ENCODE measurements around the gene CX3CR1.

Gene CX3CR1

DNA sequence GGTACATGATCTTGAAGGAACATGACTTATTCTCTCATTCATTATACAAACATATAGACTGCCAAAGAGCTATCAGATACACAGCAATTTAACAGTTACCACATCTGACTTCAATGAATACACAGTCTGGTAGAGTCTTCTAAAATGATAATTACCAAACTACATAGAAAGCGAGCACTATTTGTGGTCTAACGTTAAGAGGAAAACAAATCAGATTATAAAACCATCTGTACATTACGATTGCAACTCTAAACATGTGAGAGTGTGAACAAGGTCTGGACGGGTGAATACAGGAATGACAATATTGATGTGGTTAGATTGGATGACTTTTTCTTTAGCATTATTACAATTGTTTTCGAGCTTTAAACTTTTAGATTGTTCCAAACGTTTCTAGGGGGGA, 16.3 kb downstream of the CX3CR1 start:
- Histone ChIP-seq H3K27me3 (ENCODE audit: insufficient read depth, low read length) (no peaks in the 10 kb centered on the region), H3K36me3 (ENCODE audit: insufficient read depth, low read length) (no peaks in the 10 kb centered on the region), H3K27ac (ENCODE audit: low read depth, low read length) (no peak overlapping the region), H3K4me1 (ENCODE audit: insufficient read depth, low read length) (no peaks in the 10 kb centered on the region), H3K9ac (ENCODE audit: low read depth, low read length) (no peak overlapping the region), H3K4me3 (ENCODE audit: low read length) (no peak overlapping the region), H3K9me3 (ENCODE audit: insufficient read depth, low read depth, low read length) (no peaks in the 10 kb centered on the region)
- WGBS: 89% methylated on average over 6 of the region's 6 CpGs

DNA sequence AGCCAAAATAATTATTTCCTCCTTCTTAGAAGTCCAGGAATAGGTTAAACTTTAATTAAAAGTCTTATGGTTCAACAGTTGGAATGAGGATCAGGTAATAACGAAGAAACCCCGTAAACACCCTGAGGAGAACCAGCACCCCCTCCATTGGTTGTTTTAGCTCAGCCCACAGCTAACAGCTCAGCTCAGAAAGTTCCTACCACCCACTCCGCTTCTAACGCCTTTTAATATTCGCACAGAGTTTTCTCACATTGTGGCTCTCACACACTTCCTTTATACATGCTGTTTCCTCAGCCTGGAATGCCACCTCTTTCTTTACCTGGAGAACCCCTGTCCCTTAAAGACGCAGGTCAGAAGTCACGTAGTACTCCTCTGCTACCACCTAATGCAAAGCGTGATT, 17.0 kb downstream of the CX3CR1 start:
- no peak overlapping the region for H3K4me3 ChIP-seq (ENCODE audit: low read length)
- no peaks in the 10 kb centered on the region for H3K27me3 ChIP-seq (ENCODE audit: insufficient read depth, low read length)
- no peaks in the 10 kb centered on the region for H3K4me1 ChIP-seq (ENCODE audit: insufficient read depth, low read length)
- no peak overlapping the region for H3K9ac ChIP-seq (ENCODE audit: low read depth, low read length)
- no peaks in the 10 kb centered on the region for H3K9me3 ChIP-seq (ENCODE audit: insufficient read depth, low read depth, low read length)
- H3K36me3 ChIP-seq (ENCODE audit: insufficient read depth, low read length): no peaks in the 10 kb centered on the region
- no peak overlapping the region for H3K27ac ChIP-seq (ENCODE audit: low read depth, low read length)
- WGBS: 74% methylated on average over 8 of the region's 8 CpGs

DNA sequence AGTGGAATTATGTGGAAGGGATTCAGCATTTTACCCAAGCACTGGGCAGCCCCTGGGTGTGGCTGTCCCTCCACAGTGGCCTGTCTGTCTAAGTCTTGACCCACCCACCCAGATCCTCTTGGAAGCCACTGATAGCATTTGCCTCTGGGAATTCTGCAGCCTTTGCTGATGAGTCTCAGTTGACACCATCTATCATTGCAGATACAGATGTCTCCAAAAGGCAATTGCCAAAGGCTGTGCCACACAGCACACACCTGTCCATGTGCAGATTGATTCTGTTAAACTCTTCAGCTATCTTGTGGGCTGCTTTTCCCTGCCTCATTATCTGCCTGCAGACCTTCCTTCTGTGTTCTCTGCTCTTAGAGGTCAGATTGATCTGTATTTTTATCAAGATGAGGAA, 18.1 kb downstream of the CX3CR1 start:
- no peaks in the 10 kb centered on the region for H3K27me3 ChIP-seq (ENCODE audit: insufficient read depth, low read length)
- no peak overlapping the region for H3K27ac ChIP-seq (ENCODE audit: low read depth, low read length)

DNA sequence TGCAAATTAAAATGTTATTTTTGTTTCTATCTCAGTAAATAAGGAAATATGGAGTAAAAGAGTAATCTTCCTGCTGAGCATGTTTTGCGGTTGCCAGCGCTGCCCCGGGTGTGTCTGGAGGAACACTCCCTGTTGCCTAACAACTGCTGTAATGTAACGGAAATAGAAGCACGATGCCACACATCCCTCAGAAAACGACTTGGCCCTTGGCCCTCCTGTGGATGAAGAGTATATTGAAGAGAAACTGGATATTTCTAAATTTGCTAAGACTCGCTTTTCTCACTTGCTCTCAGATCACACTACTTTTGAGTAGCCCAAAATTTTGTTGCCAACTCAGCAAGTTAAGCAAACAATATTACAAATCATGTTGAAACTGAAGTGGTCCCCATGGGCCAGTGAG, 18.9 kb downstream of the CX3CR1 start:
- H3K9ac ChIP-seq (ENCODE audit: low read depth, low read length): no peak overlapping the region
- H3K4me3 ChIP-seq (ENCODE audit: low read length): no peak overlapping the region
- H3K27me3 ChIP-seq (ENCODE audit: insufficient read depth, low read length): no peaks in the 10 kb centered on the region
- H3K27ac ChIP-seq (ENCODE audit: low read depth, low read length): no peak overlapping the region
- no peaks in the 10 kb centered on the region for H3K36me3 ChIP-seq (ENCODE audit: insufficient read depth, low read length)
- H3K4me1 ChIP-seq (ENCODE audit: insufficient read depth, low read length): no peaks in the 10 kb centered on the region
- 69% methylated on average over 7 of the region's 7 CpGs for WGBS
- H3K9me3 ChIP-seq (ENCODE audit: insufficient read depth, low read depth, low read length): no peaks in the 10 kb centered on the region

More for the DNA sequence above, 18.1 kb downstream of the CX3CR1 start:
- no peak overlapping the region for H3K9ac ChIP-seq (ENCODE audit: low read depth, low read length)
- no peaks in the 10 kb centered on the region for H3K36me3 ChIP-seq (ENCODE audit: insufficient read depth, low read length)
- H3K4me1 ChIP-seq (ENCODE audit: insufficient read depth, low read length): no peaks in the 10 kb centered on the region
- H3K9me3 ChIP-seq (ENCODE audit: insufficient read depth, low read depth, low read length): no peaks in the 10 kb centered on the region
- no peak overlapping the region for H3K4me3 ChIP-seq (ENCODE audit: low read length)

DNA sequence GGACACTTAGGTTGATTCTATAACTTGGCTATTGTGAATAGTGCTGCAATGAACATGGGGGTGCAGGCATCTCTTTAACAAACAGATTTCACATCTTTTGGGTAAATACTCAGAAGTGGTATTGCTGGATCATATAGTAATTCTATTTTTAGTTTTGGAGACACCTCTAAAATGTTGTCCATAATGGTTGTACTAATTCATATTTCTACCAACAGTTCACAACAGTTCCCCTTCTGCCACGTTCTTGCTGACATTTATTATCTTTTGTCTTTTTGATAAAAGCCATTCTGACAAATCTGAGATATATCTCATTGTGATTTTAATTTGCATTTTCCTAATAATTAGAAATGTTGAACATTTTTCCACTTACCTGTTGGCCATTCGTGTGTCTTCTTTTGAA, 19.5 kb downstream of the CX3CR1 start:
- no peaks in the 10 kb centered on the region for H3K36me3 ChIP-seq (ENCODE audit: insufficient read depth, low read length)
- WGBS: 75% methylated on average over 1 of the region's 2 CpGs
- H3K4me3 ChIP-seq (ENCODE audit: low read length): no peak overlapping the region
- no peaks in the 10 kb centered on the region for H3K27me3 ChIP-seq (ENCODE audit: insufficient read depth, low read length)
- H3K9me3 ChIP-seq (ENCODE audit: insufficient read depth, low read depth, low read length): no peaks in the 10 kb centered on the region
- no peak overlapping the region for H3K9ac ChIP-seq (ENCODE audit: low read depth, low read length)
- H3K27ac ChIP-seq (ENCODE audit: low read depth, low read length): no peak overlapping the region
- H3K4me1 ChIP-seq (ENCODE audit: insufficient read depth, low read length): no peaks in the 10 kb centered on the region

DNA sequence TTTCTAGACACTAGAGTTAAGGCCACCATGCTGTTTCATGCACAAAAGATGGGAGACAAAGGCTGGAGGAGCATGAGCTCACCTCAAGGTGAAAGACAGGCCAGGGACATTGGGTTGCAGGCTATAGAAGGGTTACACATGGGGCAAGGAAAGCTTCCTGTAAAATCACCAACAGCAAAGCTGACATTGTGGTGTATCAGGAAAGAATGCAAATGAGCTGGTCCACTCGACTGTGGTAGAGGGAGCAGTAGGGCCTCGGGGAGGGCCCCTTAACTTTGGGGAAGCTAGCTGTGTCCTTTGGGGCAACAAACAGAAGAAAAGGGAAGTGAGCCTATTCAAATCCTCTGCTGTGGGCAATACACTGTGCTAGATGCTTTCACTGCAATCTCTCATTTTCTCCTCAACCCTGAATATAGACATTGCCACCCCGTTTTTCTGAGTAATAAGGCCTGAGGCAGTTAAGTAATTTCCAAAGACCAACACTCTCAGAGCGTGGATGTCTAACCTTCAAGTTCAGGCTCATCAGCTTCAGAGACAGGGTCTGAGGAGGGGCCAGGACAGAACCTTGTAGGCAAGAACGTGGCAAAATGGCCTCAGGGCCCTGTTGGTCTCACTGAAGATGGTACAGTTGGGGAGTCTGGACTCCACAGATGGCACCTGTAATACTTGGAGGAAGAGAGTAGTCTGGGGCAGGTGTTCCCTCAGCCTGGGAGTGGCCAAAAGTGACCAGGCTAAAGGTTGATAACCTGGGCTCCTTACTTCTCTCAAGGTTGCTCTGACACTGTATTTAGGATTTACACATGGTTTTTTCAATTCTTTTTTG, 24.1 kb downstream of the CX3CR1 start:
- 74% methylated on average over 5 of the region's 5 CpGs for WGBS
- H3K27me3 ChIP-seq (ENCODE audit: insufficient read depth, low read length): no peaks in the 10 kb centered on the region; the same call in 1 of the 2 replicates
- H3K36me3 ChIP-seq (ENCODE audit: insufficient read depth, low read length): no peaks in the 10 kb centered on the region
- no peaks in the 10 kb centered on the region for H3K9me3 ChIP-seq (ENCODE audit: insufficient read depth, low read depth, low read length)
- no peak overlapping the region for H3K27ac ChIP-seq (ENCODE audit: low read depth, low read length)
- H3K4me1 ChIP-seq (ENCODE audit: insufficient read depth, low read length): no peaks in the 10 kb centered on the region
- H3K4me3 ChIP-seq (ENCODE audit: low read length): no peak overlapping the region
- H3K9ac ChIP-seq (ENCODE audit: low read depth, low read length): no peak overlapping the region

DNA sequence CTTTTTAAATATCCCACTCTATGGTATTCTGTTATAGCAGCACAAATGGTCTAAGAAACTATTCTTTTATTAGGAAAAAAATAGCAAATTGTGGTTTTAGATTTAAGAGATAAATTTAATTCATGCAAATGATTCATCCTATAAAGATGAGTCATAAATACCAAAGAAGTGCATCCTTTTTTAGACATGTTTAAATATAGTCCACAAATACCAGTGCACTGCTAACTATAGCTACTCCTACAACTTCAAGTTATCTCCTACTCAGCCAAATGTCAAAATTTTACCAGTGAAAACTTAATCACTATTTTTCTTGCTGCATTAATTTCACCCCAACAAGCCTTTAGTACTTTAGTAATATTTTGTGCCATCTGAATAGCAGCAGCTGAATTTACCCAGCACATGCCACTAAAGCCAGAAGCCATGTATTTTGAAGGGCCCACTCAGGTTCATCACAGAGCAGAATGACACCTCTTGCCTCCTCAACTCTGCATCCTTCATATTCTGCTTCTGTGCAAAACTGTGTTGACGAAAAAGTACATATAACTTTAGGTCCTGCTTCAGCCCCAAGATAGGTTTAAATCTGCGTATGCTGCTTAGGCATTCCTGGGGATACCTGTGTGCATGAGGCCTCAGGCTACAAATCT, 24.9 kb downstream of the CX3CR1 start:
- no peaks in the 10 kb centered on the region for H3K36me3 ChIP-seq (ENCODE audit: insufficient read depth, low read length)
- H3K9me3 ChIP-seq (ENCODE audit: insufficient read depth, low read depth, low read length): no peaks in the 10 kb centered on the region
- H3K27ac ChIP-seq (ENCODE audit: low read depth, low read length): no peak overlapping the region
- H3K4me1 ChIP-seq (ENCODE audit: insufficient read depth, low read length): no peaks in the 10 kb centered on the region
- no peak overlapping the region for H3K9ac ChIP-seq (ENCODE audit: low read depth, low read length)
- H3K27me3 ChIP-seq (ENCODE audit: insufficient read depth, low read length): no peaks in the 10 kb centered on the region; the same call in 1 of the 2 replicates
- 47% methylated on average over 2 of the region's 2 CpGs for WGBS
- no peak overlapping the region for H3K4me3 ChIP-seq (ENCODE audit: low read length)

DNA sequence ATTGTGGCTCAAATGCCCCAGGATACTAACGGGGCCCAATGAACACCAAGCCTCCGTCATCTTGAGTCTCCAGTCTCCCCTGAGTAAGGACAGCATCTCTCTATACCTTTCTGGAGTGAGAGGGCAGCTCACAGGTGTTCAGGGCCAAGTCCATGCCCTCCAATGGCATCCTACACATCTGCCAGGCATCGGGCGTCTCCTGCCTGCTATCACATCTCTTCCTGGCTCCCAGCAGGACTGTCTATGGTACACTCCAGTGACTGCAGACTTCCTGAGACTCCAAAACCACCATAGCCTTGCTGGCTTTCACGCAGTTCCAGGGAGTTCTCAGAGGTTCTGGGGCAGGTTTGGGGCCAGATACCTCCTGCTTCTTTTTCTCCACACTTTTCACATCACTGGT, 28.3 kb downstream of the CX3CR1 start:
- H3K9me3 ChIP-seq (ENCODE audit: insufficient read depth, low read depth, low read length): no peaks in the 10 kb centered on the region
- H3K4me3 ChIP-seq (ENCODE audit: low read length): no peak overlapping the region
- no peak overlapping the region for H3K27ac ChIP-seq (ENCODE audit: low read depth, low read length)
- no peak overlapping the region for H3K9ac ChIP-seq (ENCODE audit: low read depth, low read length)
- 93% methylated on average over 5 of the region's 5 CpGs for WGBS
- no peaks in the 10 kb centered on the region; the same call in 1 of the 2 replicates for H3K27me3 ChIP-seq (ENCODE audit: insufficient read depth, low read length)
- no peaks in the 10 kb centered on the region for H3K4me1 ChIP-seq (ENCODE audit: insufficient read depth, low read length)
- no peaks in the 10 kb centered on the region for H3K36me3 ChIP-seq (ENCODE audit: insufficient read depth, low read length)

DNA sequence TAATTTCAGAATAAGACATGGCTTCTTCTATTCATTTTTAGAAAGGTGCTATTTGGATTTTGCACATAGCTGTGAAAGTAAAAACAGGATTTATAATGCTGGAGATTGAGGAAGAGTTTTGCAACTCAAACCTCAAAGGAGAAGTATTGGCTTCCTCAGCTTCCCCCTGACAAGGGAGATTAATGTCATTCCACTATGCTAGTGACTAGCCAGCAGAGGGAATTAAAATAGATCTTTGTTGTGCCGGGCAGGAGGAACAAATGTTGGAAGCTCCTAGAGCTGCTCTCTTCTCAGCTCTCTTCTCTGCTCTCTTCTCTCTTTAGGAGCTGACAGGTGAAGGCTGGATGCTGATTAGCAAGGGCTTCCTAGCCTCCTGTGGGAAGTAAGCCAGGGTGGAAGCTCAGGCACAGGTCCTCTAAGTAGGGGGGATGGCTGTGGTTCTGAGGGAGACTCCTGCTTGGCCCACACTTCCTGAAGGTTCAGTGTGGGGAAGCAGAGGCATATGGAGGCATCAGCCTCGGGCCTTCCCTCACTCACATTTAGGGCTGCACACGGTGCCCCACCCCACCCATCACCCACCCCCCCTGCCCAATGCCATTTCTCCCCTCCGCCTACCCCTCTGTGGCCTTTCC, 29.6 kb downstream of the CX3CR1 start:
- no peaks in the 10 kb centered on the region for H3K36me3 ChIP-seq (ENCODE audit: insufficient read depth, low read length)
- 80% methylated on average over 2 of the region's 4 CpGs for WGBS

DNA sequence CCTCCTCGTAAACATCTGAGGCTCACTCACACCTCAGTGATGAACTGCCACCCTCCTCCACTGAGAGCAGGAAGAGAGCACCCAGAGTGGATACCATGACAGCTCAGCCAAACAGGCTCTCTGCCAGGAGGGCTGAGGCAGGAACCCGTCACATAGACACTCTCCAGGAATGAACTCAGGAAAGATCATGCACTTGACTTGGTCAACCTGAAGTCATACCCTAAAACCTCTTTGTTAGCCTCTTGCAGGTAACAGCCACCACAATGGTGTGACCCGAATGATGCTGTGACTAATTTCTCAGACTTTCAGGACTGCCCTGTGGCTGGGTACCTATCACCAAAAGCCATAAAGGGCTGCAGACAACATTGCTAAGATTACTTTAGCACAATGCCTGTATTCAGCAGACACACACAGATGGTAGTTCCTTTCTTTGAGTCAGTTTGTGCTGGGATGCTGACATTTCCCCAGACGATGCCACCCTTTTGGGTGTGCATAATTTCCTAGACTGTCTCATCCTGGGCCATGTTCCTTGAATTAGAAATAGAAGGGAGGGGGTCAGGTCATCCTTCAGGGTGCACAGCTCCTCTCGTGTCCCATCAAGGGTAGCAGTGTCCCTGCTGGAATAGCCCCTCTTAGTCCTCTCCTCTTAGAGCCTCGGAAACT, 30.3 kb downstream of the CX3CR1 start:
- Histone ChIP-seq H3K9me3 (ENCODE audit: insufficient read depth, low read depth, low read length) (no peaks in the 10 kb centered on the region), H3K36me3 (ENCODE audit: insufficient read depth, low read length) (no peaks in the 10 kb centered on the region), H3K9ac (ENCODE audit: low read depth, low read length) (no peak overlapping the region), H3K27me3 (ENCODE audit: insufficient read depth, low read length) (no peaks in the 10 kb centered on the region; the same call in 1 of the 2 replicates), H3K4me1 (ENCODE audit: insufficient read depth, low read length) (no peaks in the 10 kb centered on the region), H3K27ac (ENCODE audit: low read depth, low read length) (no peak overlapping the region), H3K4me3 (ENCODE audit: low read length) (no peak overlapping the region)
- 90% methylated on average over 6 of the region's 6 CpGs for WGBS

More for the DNA sequence above, 29.6 kb downstream of the CX3CR1 start:
- Histone ChIP-seq H3K9ac (ENCODE audit: low read depth, low read length) (no peak overlapping the region), H3K27me3 (ENCODE audit: insufficient read depth, low read length) (no peaks in the 10 kb centered on the region; the same call in 1 of the 2 replicates), H3K27ac (ENCODE audit: low read depth, low read length) (no peak overlapping the region), H3K9me3 (ENCODE audit: insufficient read depth, low read depth, low read length) (no peaks in the 10 kb centered on the region), H3K4me1 (ENCODE audit: insufficient read depth, low read length) (no peaks in the 10 kb centered on the region), H3K4me3 (ENCODE audit: low read length) (no peak overlapping the region)

DNA sequence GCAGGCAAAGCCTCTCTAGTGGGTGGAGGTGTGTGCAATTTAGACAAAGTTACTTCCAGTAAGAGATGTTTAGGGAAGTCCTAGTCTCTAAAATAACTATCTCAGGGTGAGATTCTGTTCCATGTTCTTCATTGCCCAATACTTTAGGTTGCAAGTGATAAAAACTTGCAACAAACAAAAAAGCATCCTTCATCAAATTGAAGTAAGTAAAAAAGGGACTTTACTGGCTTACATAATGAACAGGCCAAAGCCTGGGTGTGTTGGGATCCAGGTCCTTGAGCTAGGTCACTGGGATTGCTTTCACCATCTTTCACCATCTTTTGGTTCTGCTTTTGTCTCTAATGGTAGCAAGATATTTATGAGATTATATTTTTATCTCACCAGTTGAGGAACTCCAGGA, 38.3 kb downstream of the CX3CR1 start:
- Histone ChIP-seq H3K4me1 (ENCODE audit: insufficient read depth, low read length) (no peaks in the 10 kb centered on the region), H3K4me3 (ENCODE audit: low read length) (no peak overlapping the region), H3K9me3 (ENCODE audit: insufficient read depth, low read depth, low read length) (no peaks in the 10 kb centered on the region), H3K27ac (ENCODE audit: low read depth, low read length) (no peak overlapping the region), H3K36me3 (ENCODE audit: insufficient read depth, low read length) (no peaks in the 10 kb centered on the region), H3K27me3 (ENCODE audit: insufficient read depth, low read length) (no peaks in the 10 kb centered on the region), H3K9ac (ENCODE audit: low read depth, low read length) (no peak overlapping the region)
